CD4-positive, CD25-positive, alpha-beta regulatory T cell (primary cell): Measurements from ENCODE around the gene LRRC40. TPM values are rescaled to one million over a fixed set of nuclear protein-coding genes. Genes with fewer than 3 reads are reported as not detected.

Source experiments
- ATAC-seq, 2 donors: fragments of 150-1000 bp; cut with Tn5 transposase; one replicate each; pipeline ENCODE4 v1.10.0; 2021; ENCODE audit warnings: low read depth in 2 of 2, moderate number of reproducible peaks in 2 of 2, moderate library complexity in 1 of 2
- DNase-seq, 3 donors: peaks; one replicate each; pipeline versions ENCODE4 v3.0.0 to v3.0.0-alpha.2; 2012 to 2022; ENCODE audit warnings: mixed read lengths in 1 of 3
- H3K27ac ChIP-seq: one replicate; pipeline ENCODE4 v1.7.0; 2013; ENCODE audit warnings: mild to moderate bottlenecking, low read length; ENCODE audit not compliant: insufficient read depth, poor library complexity, severe bottlenecking
- H3K27me3 ChIP-seq: one replicate; pipeline ENCODE4 v1.7.0; 2013; ENCODE audit warnings: low read length; ENCODE audit not compliant: control insufficient read depth, insufficient read depth
- H3K36me3 ChIP-seq: one replicate; pipeline ENCODE4 v1.7.0; 2013; ENCODE audit warnings: mild to moderate bottlenecking, low read length, moderate library complexity; ENCODE audit not compliant: control insufficient read depth, insufficient read depth
- H3K4me1 ChIP-seq: 2 replicates; pipeline ENCODE4 v1.7.0; 2013; ENCODE audit warnings: mild to moderate bottlenecking, low read length; ENCODE audit not compliant: insufficient read depth, control insufficient read depth, poor library complexity, severe bottlenecking
- H3K4me3 ChIP-seq: one replicate; pipeline ENCODE4 v1.7.0; 2013; ENCODE audit warnings: low read depth, mild to moderate bottlenecking, low read length, moderate library complexity
- H3K9me3 ChIP-seq, 2 experiments: 1 replicate in 1 of 2; 2 replicates in 1 of 2; pipeline ENCODE4 v1.7.0; 2013; ENCODE audit warnings: low read length in 2 of 2, mild to moderate bottlenecking in 1 of 2, moderate library complexity in 1 of 2; ENCODE audit not compliant: control insufficient read depth in 2 of 2
- H3K27ac Mint-ChIP-seq, 3 donors: one replicate each; pipeline ENCODE4 v1.8.0; 2020 to 2022; ENCODE audit warnings: mild to moderate bottlenecking in 3 of 3, mixed read lengths in 3 of 3, moderate library complexity in 2 of 3
- H3K27me3 Mint-ChIP-seq: one replicate; pipeline ENCODE4 v1.8.0; 2022; ENCODE audit warnings: mild to moderate bottlenecking, mixed read lengths
- H3K36me3 Mint-ChIP-seq: one replicate; pipeline ENCODE4 v1.8.0; 2020; ENCODE audit warnings: mixed read lengths
- H3K4me1 Mint-ChIP-seq, 4 donors: one replicate each; pipeline ENCODE4 v1.8.0; 2020 to 2022; ENCODE audit warnings: mixed read lengths in 4 of 4, mild to moderate bottlenecking in 1 of 4
- H3K4me3 Mint-ChIP-seq, 4 donors: one replicate each; pipeline ENCODE4 v1.8.0; 2020 to 2022; ENCODE audit warnings: mild to moderate bottlenecking in 4 of 4, mixed read lengths in 4 of 4, moderate library complexity in 3 of 4
- H3K9me3 Mint-ChIP-seq, 7 donors: one replicate each; pipeline ENCODE4 v1.8.0; 2020 to 2022; ENCODE audit warnings: mixed read lengths in 7 of 7, mild to moderate bottlenecking in 3 of 7, moderate library complexity in 2 of 7
- polyA plus RNA-seq, 4 donors: library from polyadenylated mRNA; unstranded; fragments of 300-500 nt; fragmentation: Illumina TruSeq; gene quantifications; one replicate each; pipeline ENCODE4 v1.2.3, GENCODE V29; 2021
- total RNA-seq: library from RNA; stranded (reverse); gene quantifications from one replicate; pipeline ENCODE4 v1.2.3, GENCODE V29; 2022

The LRRC40 gene
- total RNA-seq (15.7 TPM), polyA plus RNA-seq (10 to 100 TPM in 1 of 4 donors, 1 to 10 TPM in 3; 6.9 to 11.3 (median 8.1) TPM)

GRCh38 chr1:70205434-70206118 is at the start of gene LRRC40:
Gene LRRC40, minus strand, starts transcription at chr1:70205579. Its CDS starts 39 bp downstream, at chr1:70205540.
- H3K4me1 Mint-ChIP-seq, result peaks cover 42 to 90% (median 66%) of the 10 kb centered on the region in 4 donors
- H3K36me3 Mint-ChIP-seq, result peaks cover 12% of the 10 kb centered on the region
- Histone ChIP-seq H3K9me3 (no peaks in the 10 kb centered on the region), H3K27me3 (no peaks in the 10 kb centered on the region), H3K4me3 (peak within 1 kb of the TSS; percentile 99), H3K4me1 (peaks cover 56% of the 10 kb centered on the region), H3K36me3 (peaks cover 8% of the 10 kb centered on the region), H3K27ac (peak within 1 kb of the TSS; percentile 93)
- no peaks in the 10 kb centered on the region for H3K27me3 Mint-ChIP-seq
- DNase-seq (peak; percentile 92 to 97 (median 96)), ATAC-seq (peak; percentile 97 to 98)
- H3K9me3 Mint-ChIP-seq, result no peaks in the 10 kb centered on the region
- peak within 1 kb of the TSS; percentile 97 to 99 (median 98) for H3K4me3 Mint-ChIP-seq
- H3K27ac Mint-ChIP-seq, result peak within 1 kb of the TSS; percentile 99 to 100 (median 99)

- H3K4me3 ChIP-seq, result no peak overlapping the region
- no peak overlapping the region for H3K4me3 Mint-ChIP-seq
- no peak overlapping the region for H3K27ac ChIP-seq
- no peaks in the 10 kb centered on the region for H3K4me1 ChIP-seq
- peaks cover 4 to 13% (median 9%) of the 10 kb centered on the region in 4 donors for H3K4me1 Mint-ChIP-seq
- H3K27ac Mint-ChIP-seq, result peak overlapping the region in 2 of 3 donors; percentile 4 to 34
- DNase-seq (no peak), ATAC-seq (no peak)
- H3K27me3 ChIP-seq, result no peaks in the 10 kb centered on the region
- no peaks in the 10 kb centered on the region for H3K9me3 ChIP-seq
- H3K36me3 ChIP-seq, result peaks cover 89% of the 10 kb centered on the region
- H3K9me3 Mint-ChIP-seq, result no peaks in the 10 kb centered on the region
- peaks cover 56% of the 10 kb centered on the region for H3K36me3 Mint-ChIP-seq
- no peaks in the 10 kb centered on the region for H3K27me3 Mint-ChIP-seq
These were observed 43.4 kb upstream of the LRRC40 start for GRCh38 chr1:70248729-70249128.

GRCh38 chr1:70247768-70248167 is 42.4 kb upstream of the LRRC40 start:
- Histone ChIP-seq H3K9me3 (no peaks in the 10 kb centered on the region), H3K4me3 (no peak overlapping the region), H3K27ac (no peak overlapping the region), H3K4me1 (no peaks in the 10 kb centered on the region), H3K27me3 (no peaks in the 10 kb centered on the region), H3K36me3 (peaks cover 99% of the 10 kb centered on the region)
- DNase-seq, result peak in 1 of 3 donors; percentile 26
- no peak overlapping the region for H3K4me3 Mint-ChIP-seq
- peaks cover 63% of the 10 kb centered on the region for H3K36me3 Mint-ChIP-seq
- no peak for ATAC-seq
- no peaks in the 10 kb centered on the region for H3K27me3 Mint-ChIP-seq
- no peaks in the 10 kb centered on the region for H3K9me3 Mint-ChIP-seq
- peaks cover 4 to 12% (median 10%) of the 10 kb centered on the region in 4 donors for H3K4me1 Mint-ChIP-seq
- H3K27ac Mint-ChIP-seq, result peak overlapping the region in 1 of 3 donors; percentile 39

GRCh38 chr1:70247122-70247521 is 41.7 kb upstream of the LRRC40 start:
- Histone ChIP-seq H3K36me3 (peaks cover 99% of the 10 kb centered on the region), H3K9me3 (no peaks in the 10 kb centered on the region), H3K27ac (no peak overlapping the region), H3K4me3 (no peak overlapping the region), H3K27me3 (no peaks in the 10 kb centered on the region), H3K4me1 (no peaks in the 10 kb centered on the region)
- H3K4me1 Mint-ChIP-seq, result peaks cover 4 to 12% (median 11%) of the 10 kb centered on the region in 4 donors
- H3K4me3 Mint-ChIP-seq, result no peak overlapping the region
- H3K36me3 Mint-ChIP-seq, result peaks cover 63% of the 10 kb centered on the region
- H3K27ac Mint-ChIP-seq, result peak overlapping the region in 2 of 3 donors; percentile 39 to 49
- no peaks in the 10 kb centered on the region for H3K27me3 Mint-ChIP-seq
- no peaks in the 10 kb centered on the region for H3K9me3 Mint-ChIP-seq
- DNase-seq (no peak), ATAC-seq (no peak)

- H3K9me3 ChIP-seq, result no peaks in the 10 kb centered on the region
- Mint-ChIP-seq H3K36me3 (peaks cover 45% of the 10 kb centered on the region), H3K27me3 (no peaks in the 10 kb centered on the region), H3K9me3 (no peaks in the 10 kb centered on the region), H3K4me1 (peaks cover 4 to 14% (median 11%) of the 10 kb centered on the region in 4 donors), H3K27ac (peak overlapping the region in 1 of 3 donors; percentile 1), H3K4me3 (no peak overlapping the region)
- peaks cover 98% of the 10 kb centered on the region for H3K36me3 ChIP-seq
- no peaks in the 10 kb centered on the region for H3K27me3 ChIP-seq
- no peaks in the 10 kb centered on the region for H3K4me1 ChIP-seq
- DNase-seq (no peak), ATAC-seq (no peak)
- no peak overlapping the region for H3K4me3 ChIP-seq
- no peak overlapping the region for H3K27ac ChIP-seq
These were observed 34.6 kb upstream of the LRRC40 start for GRCh38 chr1:70239940-70240339.

- Mint-ChIP-seq H3K4me3 (no peak overlapping the region), H3K36me3 (peaks cover 38% of the 10 kb centered on the region), H3K27me3 (no peaks in the 10 kb centered on the region), H3K4me1 (peaks cover 12 to 19% (median 16%) of the 10 kb centered on the region in 4 donors), H3K9me3 (no peaks in the 10 kb centered on the region), H3K27ac (no peak overlapping the region)
- DNase-seq (no peak), ATAC-seq (no peak)
- Histone ChIP-seq H3K4me1 (no peaks in the 10 kb centered on the region), H3K27ac (no peak overlapping the region), H3K4me3 (no peak overlapping the region), H3K9me3 (no peaks in the 10 kb centered on the region), H3K27me3 (no peaks in the 10 kb centered on the region), H3K36me3 (peaks cover 98% of the 10 kb centered on the region)
These were observed 29.4 kb upstream of the LRRC40 start for GRCh38 chr1:70234733-70235132.

- H3K9me3 ChIP-seq, result no peaks in the 10 kb centered on the region
- no peaks in the 10 kb centered on the region for H3K27me3 Mint-ChIP-seq
- peak overlapping the region in 1 of 4 donors; percentile 19 for H3K4me3 Mint-ChIP-seq
- H3K4me3 ChIP-seq, result no peak overlapping the region
- peak overlapping the region in 2 of 3 donors; percentile 38 to 65 for H3K27ac Mint-ChIP-seq
- ATAC-seq (no peak), DNase-seq (no peak)
- no peaks in the 10 kb centered on the region for H3K27me3 ChIP-seq
- peaks cover 36% of the 10 kb centered on the region for H3K36me3 Mint-ChIP-seq
- H3K4me1 ChIP-seq, result peaks cover 15% of the 10 kb centered on the region
- no peaks in the 10 kb centered on the region for H3K9me3 Mint-ChIP-seq
- H3K4me1 Mint-ChIP-seq, result peaks cover 27 to 34% (median 31%) of the 10 kb centered on the region in 4 donors
- peaks cover 87% of the 10 kb centered on the region for H3K36me3 ChIP-seq
- H3K27ac ChIP-seq, result no peak overlapping the region
These were observed 26.1 kb upstream of the LRRC40 start for GRCh38 chr1:70231475-70231874.

- ATAC-seq (no peak), DNase-seq (no peak)
- H3K27me3 ChIP-seq, result no peaks in the 10 kb centered on the region
- peaks cover 76% of the 10 kb centered on the region for H3K36me3 ChIP-seq
- no peaks in the 10 kb centered on the region for H3K9me3 Mint-ChIP-seq
- no peaks in the 10 kb centered on the region for H3K27me3 Mint-ChIP-seq
- H3K4me3 Mint-ChIP-seq, result peak overlapping the region in 1 of 4 donors; percentile 44
- H3K9me3 ChIP-seq, result no peaks in the 10 kb centered on the region
- H3K27ac ChIP-seq, result no peak overlapping the region
- no peak overlapping the region for H3K27ac Mint-ChIP-seq
- H3K4me1 Mint-ChIP-seq, result peaks cover 33 to 58% (median 43%) of the 10 kb centered on the region in 4 donors
- H3K4me1 ChIP-seq, result peaks cover 31% of the 10 kb centered on the region
- no peak overlapping the region for H3K4me3 ChIP-seq
- H3K36me3 Mint-ChIP-seq, result peaks cover 31% of the 10 kb centered on the region
These were observed 23.3 kb upstream of the LRRC40 start for GRCh38 chr1:70228670-70229069.
